ENCODE results near the gene CARTPT.
A peak's percentile ranks its signal among the peaks of the same experiment; 100 is the strongest.

CARTPT gene

DNA sequence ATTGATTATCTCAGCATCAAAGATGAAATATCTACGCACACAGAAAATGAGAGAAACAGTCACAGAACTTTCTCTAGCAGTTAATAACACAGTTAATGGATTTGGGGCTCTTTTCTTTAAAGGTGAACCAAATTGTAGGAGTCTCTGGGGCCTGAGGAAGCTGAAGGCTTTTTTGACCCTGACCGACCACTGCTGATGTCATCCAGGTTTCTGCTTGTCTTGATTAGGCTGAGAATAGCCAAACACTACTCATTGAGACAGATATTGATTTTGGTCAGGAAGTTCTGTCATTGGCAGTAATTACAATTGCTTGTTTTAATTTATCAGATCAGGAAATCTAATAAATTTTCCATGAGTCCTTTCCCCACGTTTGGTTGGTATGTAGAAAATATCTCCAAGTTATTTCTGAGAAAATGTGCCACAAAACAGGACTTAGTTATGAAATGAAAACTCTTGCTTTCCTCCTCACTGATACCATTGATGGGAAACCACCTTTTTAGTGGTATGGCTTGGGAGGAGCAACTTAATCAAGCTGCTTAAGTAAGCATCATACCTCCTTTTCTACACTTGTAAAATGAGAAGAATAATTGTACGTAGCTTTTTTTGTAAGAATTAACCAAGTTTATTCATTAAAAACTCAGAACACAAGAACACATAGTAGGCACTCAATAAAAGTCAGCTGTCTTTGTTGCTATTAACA, 19.7 kb downstream of the CARTPT start:
- DNase-seq = no peak

GRCh38 chr5:71740015-71740753, 21.1 kb downstream of the CARTPT start:
- no peak for DNase-seq

- no peak for DNase-seq
Observed at GRCh38 chr5:71743155-71743554, 24.1 kb downstream of the CARTPT start.

GRCh38 chr5:71744009-71744790, 25.1 kb downstream of the CARTPT start:
- no peak for DNase-seq

GRCh38 chr5:71747182-71747581, 28.1 kb downstream of the CARTPT start:
- no peak for DNase-seq

GRCh38 chr5:71748360-71748759, 29.3 kb downstream of the CARTPT start:
- no peak for DNase-seq

- DNase-seq = no peak
Observed at GRCh38 chr5:71751422-71751821, 32.3 kb downstream of the CARTPT start.

DNA sequence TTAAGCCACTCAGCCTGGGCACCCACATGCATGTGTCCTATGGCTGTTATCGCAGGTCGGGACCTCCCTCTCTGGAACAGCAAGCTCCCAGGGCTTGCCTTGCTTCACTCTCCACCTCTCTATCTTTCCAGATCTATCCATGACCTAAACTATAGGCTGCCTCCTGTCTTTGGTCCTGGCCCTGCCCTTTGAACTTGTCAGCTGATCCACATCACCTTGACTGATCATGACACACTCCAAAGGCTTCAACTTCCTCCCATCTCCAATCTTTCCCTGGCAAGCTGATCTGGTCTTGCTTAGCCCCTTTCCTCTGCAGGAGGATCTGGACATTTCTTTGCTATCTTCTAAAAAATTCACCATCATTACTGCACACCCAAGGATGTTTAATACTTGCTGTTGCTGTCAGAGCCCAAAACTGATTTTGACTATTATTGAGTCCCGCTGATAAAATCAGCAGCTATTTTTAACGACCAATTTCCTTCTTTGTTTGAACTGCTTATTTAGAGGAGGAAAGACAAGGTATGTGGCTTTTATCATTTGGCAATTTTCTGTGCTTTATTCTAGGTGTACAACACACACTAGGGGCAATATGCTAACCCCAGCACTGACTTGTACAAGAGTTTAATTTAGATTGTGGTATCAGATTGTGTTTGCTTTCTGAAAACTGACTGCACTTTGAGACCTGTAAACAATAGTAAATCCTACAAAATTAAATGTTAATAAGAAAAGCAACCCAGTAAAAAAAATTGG, 33.5 kb downstream of the CARTPT start:
- DNase-seq = no peak

GRCh38 chr5:71757590-71758543, 38.8 kb downstream of the CARTPT start:
- peak; percentile 20 for DNase-seq

GRCh38 chr5:71762826-71763225, 43.8 kb downstream of the CARTPT start:
- DNase-seq = no peak

DNA sequence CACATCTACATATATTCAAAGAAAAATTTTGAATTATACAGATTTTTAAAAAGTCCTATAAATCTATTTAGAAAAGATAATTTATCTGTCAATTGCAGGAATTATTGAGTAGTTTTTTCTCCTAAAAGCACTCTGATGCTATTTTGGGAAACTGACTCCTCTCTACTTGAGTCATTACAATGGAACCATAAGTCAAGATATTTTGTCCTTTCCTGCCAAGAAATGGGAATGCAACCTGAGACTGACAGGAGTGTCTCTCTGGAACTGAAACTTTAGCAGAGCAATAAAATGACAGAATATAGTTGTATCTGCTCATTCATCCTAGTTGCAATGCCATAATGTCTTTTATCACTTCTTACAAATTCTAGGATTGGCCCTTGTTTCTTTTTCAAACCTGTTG, 48.6 kb downstream of the CARTPT start:
- no peak for DNase-seq

GRCh38 chr5:71769287-71769686, 50.2 kb downstream of the CARTPT start:
- DNase-seq = no peak

- DNase-seq = no peak
Observed at GRCh38 chr5:71770381-71770780, 51.3 kb downstream of the CARTPT start.
